ENCODE results near the gene MYH15.

The MYH15 gene

GRCh38 chr3:108469126-108469525 lies 41.3 kb downstream of the MYH15 start:
- no peak for DNase-seq (ENCODE audit: low spot score)

GRCh38 chr3:108468577-108468976 lies 41.8 kb downstream of the MYH15 start:
- no peak for DNase-seq (ENCODE audit: low spot score)

GRCh38 chr3:108462899-108463298 lies 47.5 kb downstream of the MYH15 start:
- DNase-seq (ENCODE audit: low spot score) = no peak

GRCh38 chr3:108461661-108462111 lies 48.7 kb downstream of the MYH15 start:
- DNase-seq (ENCODE audit: low spot score) = no peak

- no peak for DNase-seq (ENCODE audit: low spot score)
These were observed 51.2 kb downstream of the MYH15 start for GRCh38 chr3:108459225-108459624.

- DNase-seq (ENCODE audit: low spot score) = no peak
These were observed 55.1 kb downstream of the MYH15 start for GRCh38 chr3:108455212-108455705.

GRCh38 chr3:108453565-108453964 lies 56.8 kb downstream of the MYH15 start:
- no peak for DNase-seq (ENCODE audit: low spot score)

- no peak for DNase-seq (ENCODE audit: low spot score)
These were observed 60.0 kb downstream of the MYH15 start for GRCh38 chr3:108450444-108450843.

GRCh38 chr3:108448593-108448992 lies 61.8 kb downstream of the MYH15 start:
- peak; percentile 18 for DNase-seq (ENCODE audit: low spot score)

- DNase-seq (ENCODE audit: low spot score) = no peak
These were observed 63.1 kb downstream of the MYH15 start for GRCh38 chr3:108447096-108447847.

GRCh38 chr3:108442281-108442680 lies 68.1 kb downstream of the MYH15 start:
- DNase-seq (ENCODE audit: low spot score) = no peak

GRCh38 chr3:108441518-108441917 lies 68.9 kb downstream of the MYH15 start:
- no peak for DNase-seq (ENCODE audit: low spot score)

- DNase-seq (ENCODE audit: low spot score) = no peak
These were observed 69.3 kb downstream of the MYH15 start for GRCh38 chr3:108441071-108441507.

- no peak for DNase-seq (ENCODE audit: low spot score)
These were observed 71.9 kb downstream of the MYH15 start for GRCh38 chr3:108438542-108438941.

- no peak for DNase-seq (ENCODE audit: low spot score)
These were observed 73.0 kb downstream of the MYH15 start for GRCh38 chr3:108437439-108437838.

GRCh38 chr3:108433928-108434327 lies 76.5 kb downstream of the MYH15 start:
- DNase-seq (ENCODE audit: low spot score) = no peak

- no peak for DNase-seq (ENCODE audit: low spot score)
These were observed 78.0 kb downstream of the MYH15 start for GRCh38 chr3:108432431-108432830.

- no peak for DNase-seq (ENCODE audit: low spot score)
These were observed 79.9 kb downstream of the MYH15 start for GRCh38 chr3:108430540-108430939.

- DNase-seq (ENCODE audit: low spot score) = no peak
These were observed 81.8 kb downstream of the MYH15 start for GRCh38 chr3:108428586-108428985.

GRCh38 chr3:108420926-108421325 lies 89.5 kb downstream of the MYH15 start:
- DNase-seq (ENCODE audit: low spot score) = no peak

- DNase-seq (ENCODE audit: low spot score) = no peak
These were observed 94.1 kb downstream of the MYH15 start for GRCh38 chr3:108416111-108416869.

GRCh38 chr3:108415661-108416060 lies 94.7 kb downstream of the MYH15 start:
- DNase-seq (ENCODE audit: low spot score) = no peak

- DNase-seq (ENCODE audit: low spot score) = no peak
These were observed 96.4 kb downstream of the MYH15 start for GRCh38 chr3:108414007-108414406.
